Measurements from ENCODE around the gene UNC13C.

The UNC13C gene

DNA sequence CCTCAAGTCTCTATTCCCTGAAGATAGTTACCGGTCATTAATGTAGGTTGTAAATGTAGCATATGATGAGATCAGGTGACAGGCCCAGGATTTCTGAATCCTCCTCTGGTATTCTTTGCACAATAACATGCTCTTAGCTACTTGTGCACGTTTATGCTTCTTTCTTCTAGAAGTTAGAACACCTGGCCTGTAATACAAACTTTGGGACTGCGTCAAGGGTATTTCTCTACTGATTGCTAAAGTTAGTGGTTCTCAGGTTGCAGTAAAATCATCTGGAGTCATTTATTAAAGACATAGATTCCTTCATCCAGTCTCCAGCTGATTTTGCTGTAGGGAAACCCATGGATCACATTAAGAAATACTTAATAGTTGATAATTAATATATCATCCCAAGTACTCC lies 48.0 kb downstream of the UNC13C start:
- no peak for DNase-seq

DNA sequence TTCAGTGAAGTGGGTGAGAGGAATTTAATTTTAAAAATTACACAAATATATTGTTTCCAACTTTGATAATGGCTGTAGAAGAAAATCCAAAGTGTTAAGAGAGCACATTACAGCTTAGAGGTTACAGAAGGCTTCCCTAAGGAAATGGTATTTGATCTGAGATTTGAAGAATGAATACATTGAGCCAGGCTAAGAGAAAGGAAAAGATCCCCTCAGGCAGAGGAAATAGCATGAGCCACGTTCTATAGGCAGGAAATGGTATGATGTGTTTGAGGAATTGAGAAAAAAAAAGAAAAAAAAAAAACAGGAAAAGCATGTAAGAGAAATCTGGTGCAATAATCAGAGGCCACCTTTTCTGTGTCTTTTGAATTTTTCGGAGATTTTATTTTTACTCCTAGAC lies 48.6 kb downstream of the UNC13C start:
- no peak for DNase-seq

DNA sequence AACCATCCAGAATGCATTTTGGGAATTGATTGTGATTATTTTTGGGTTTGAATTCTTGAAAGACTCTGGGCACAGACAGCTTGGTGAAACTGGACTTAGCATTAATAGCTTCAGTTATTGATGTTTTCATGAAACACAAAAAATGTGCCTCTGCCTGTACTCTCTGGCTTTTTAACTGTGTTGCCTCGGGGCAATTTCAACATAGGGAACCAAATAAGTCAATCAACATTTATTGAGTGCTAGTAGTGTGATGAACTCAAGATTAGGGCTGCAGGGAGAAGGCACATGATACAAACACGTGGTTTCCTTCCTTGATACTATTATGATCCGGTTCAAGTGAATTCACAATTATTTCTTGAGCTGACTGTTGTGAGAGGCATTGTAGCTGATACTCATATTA lies 50.8 kb downstream of the UNC13C start:
- no peak for DNase-seq

- no peak for DNase-seq
Measured at GRCh38 chr15:54032066-54032465, 53.8 kb downstream of the UNC13C start.

- DNase-seq: no peak
Measured at GRCh38 chr15:54033356-54033860, 55.2 kb downstream of the UNC13C start.

- DNase-seq: no peak
Measured at GRCh38 chr15:54033869-54034458, 55.7 kb downstream of the UNC13C start.

- DNase-seq: no peak
Measured at GRCh38 chr15:54035616-54036015, 57.4 kb downstream of the UNC13C start.

- no peak for DNase-seq
Measured at GRCh38 chr15:54045397-54045796, 67.2 kb downstream of the UNC13C start.

GRCh38 chr15:54046093-54046492 lies 67.9 kb downstream of the UNC13C start:
- no peak for DNase-seq

DNA sequence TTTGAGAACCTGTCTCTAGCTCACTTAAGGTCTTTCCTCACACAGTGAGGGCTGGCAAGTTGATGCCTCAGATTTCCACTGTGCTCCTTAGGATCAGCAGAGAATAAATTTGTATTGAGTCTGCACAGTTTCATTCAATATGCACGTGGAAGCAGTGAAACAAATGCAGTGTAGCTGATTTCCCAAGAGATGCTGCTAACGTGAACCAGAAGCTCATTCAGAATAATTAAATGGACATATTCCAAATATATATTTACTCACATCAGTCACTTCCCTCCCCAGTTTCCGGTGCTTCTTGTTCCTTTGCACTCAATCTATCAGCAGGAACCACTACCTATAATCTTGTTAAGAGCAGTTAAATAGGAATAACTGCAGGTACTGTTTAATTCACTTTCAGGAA lies 86.1 kb downstream of the UNC13C start:
- DNase-seq: no peak

DNA sequence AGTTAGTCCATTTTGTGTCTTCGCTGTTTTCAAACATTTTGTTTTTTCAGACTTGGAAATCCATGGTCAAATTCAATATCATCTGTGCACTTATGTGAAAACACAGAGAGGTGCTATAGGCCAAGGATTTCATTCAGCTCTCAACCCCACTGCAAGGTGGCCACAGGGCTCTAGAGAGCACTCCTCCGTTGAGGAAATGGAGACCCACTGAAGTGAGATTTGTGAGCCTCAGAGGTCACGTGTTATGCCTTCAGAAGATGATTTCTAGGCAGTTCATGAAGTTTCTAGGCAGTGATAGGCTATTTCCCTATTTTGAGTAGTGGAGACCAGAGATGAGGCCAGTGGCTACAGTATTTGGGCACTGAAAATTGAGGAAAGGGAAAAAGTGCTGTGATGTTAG lies 88.2 kb downstream of the UNC13C start:
- no peak for DNase-seq

DNA sequence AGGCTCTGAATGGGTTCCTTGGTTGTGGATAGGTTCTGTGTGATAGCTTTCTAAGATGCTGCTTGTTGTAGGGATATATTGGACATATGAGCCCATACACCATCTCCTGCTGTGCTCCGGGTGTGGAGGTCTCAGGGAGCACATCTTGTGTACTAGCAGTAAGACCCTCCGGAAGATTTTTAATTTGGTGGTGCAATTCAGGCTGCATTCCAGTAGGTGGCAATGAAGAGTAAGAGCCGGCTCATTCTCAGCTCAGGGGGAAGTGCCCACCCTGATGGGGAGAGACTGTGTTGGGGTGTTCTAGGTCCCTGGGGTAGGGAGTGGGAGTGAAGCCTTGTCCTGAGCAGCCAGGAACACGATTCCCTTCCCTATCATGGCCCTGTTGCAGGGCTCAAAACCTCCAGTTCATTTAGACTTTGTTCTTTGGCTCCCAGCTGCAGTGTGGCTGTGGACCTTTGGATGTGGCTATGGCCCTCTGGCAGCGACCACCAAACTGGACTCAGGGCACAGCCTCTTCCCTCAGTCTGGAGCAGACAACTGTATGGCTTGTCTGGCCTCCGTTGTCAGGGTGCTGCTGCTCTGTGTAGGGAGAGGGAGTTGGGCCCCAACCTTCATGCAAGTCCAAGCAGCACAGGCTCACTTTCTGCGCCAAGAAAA lies 104.7 kb downstream of the UNC13C start:
- DNase-seq: no peak

- DNase-seq: no peak
Measured at GRCh38 chr15:54083501-54083900, 105.3 kb downstream of the UNC13C start.

DNA sequence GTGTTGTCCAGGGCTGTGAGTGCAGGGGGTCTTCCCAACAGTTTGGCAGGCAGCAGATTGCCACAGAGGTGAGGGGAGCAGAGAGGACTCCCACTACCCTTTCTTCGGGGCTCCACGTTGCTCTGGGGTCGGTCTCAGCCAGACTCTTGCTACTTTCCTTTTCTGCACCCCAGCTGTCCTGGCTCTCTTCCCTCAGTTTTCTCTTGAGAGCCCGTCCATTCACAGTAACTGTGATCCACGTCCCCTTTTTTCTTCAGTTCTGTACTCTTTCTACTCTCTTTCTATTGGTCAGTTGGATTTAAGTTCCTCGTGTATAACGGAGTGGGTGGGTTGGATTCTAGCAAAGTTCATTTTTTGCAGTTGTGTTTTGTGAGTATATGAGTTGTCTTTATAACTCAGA lies 105.8 kb downstream of the UNC13C start:
- DNase-seq: no peak

- no peak for DNase-seq
Measured at GRCh38 chr15:54088837-54089236, 110.6 kb downstream of the UNC13C start.

- no peak for DNase-seq
Measured at GRCh38 chr15:54089776-54090175, 111.5 kb downstream of the UNC13C start.

DNA sequence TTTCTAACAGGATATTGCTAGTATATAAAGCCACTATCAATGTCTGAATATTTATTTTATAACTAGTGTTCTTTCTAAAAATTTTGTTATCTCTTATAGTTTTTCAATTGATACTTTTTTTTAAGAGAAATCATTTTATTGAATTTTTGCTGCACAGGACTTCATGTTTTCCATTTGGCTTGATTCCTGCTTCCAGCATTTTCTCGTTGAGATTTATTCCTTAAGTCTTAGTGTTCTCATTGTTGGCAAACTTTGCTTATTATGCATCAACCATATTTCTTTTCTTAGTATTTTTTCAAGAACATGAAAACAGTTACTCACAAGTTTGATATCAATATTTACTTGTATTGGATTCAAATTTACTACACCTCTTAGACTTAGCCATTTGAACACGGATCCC lies 113.4 kb downstream of the UNC13C start:
- DNase-seq: no peak

GRCh38 chr15:54094661-54095060 lies 116.4 kb downstream of the UNC13C start:
- DNase-seq: no peak

DNA sequence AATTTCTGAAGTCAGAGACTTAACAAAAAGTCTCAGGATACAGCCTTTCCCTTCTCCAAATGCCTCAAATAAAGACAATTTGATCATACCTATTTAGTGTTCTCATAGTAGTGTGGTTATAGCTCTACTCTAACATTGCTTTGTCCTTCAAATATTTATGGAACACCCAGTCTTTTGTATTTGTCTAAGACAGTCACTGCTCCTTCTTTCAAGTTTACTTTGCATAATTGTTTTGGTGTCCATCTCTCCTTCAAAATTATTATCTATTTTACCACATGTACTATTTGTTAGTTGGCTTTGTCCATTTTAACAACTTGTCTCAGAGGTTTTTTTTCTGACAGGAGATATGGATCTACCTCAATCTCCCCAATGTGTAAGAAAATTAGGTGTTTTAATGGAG lies 118.8 kb downstream of the UNC13C start:
- DNase-seq: no peak

DNA sequence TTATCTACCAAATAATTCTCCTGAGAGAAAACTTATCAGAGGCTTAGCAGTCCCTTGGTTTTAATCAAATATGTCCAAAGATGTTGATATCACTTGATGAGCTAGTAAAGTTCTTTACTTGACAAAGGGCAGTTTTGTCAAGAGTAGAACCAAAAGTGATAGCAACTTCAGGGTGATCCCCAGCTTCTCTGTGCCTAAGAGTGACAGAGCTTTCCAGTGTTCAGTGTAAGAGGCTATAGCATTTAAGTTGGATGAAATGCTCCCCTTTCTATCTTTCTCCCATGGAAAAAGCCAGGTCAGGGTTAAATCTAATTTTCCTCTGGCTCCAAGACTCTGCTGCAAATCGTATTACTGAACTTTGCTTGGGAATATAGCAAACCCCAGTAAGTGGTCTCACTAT lies 120.8 kb downstream of the UNC13C start:
- DNase-seq: no peak

- no peak for DNase-seq
Measured at GRCh38 chr15:54101664-54102270, 123.5 kb downstream of the UNC13C start.

DNA sequence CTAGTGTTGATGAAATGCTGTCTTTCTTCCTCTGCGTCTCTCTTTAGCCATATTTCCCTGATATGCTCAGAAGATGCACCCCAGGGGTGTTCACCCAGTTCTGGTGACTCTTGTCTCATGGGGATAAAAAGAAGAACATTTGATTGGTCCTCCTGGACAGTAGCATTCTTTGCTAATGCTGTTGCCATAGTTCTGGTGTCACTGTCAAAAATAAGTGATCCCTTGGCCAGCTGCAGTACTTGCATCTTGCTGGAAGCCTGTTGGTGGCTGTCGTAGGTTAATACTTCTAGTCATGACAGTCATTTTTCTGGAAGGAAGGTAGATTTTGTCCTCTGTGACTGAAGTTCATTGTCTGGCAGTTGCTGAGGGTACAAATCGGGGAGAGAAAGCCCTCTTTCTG lies 124.5 kb downstream of the UNC13C start:
- no peak for DNase-seq

GRCh38 chr15:54109014-54109413 lies 130.8 kb downstream of the UNC13C start:
- DNase-seq: no peak

DNA sequence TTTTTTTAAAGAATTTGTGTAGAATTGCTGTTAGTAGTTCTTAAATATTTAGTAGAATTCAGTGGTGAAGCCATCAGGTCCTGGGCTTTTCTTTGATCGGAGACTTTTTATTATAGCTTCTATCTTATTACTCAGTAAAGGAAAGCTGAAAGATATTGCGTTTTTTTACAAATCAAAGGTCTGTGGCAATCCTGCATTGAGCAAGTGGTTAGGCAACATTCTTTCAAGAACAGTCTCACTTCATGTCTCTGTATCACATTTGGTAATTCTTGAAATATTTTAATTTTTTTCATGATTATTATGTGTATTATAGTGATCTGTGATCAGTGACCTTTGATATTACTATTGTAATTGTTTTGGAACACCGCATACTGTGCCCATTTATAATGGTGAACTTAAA lies 140.8 kb downstream of the UNC13C start:
- no peak for DNase-seq
